Duodenal mucosa (tissue), 2 donors: ENCODE measurements around the gene MRPL1.

ENCODE experiments used
- H3K27ac ChIP-seq: one replicate; pipeline ENCODE4 v1.7.0; 2013; ENCODE audit warnings: low read depth, low read length
- H3K27me3 ChIP-seq, 2 donors: one replicate each; pipeline ENCODE4 v1.7.0; 2013; ENCODE audit warnings: low read length in 2 of 2, control low read depth in 1 of 2; ENCODE audit not compliant: insufficient read depth in 2 of 2, control insufficient read depth in 1 of 2
- H3K36me3 ChIP-seq, 2 donors: one replicate each; pipeline ENCODE4 v1.7.0; 2013; ENCODE audit warnings: low read length in 2 of 2, control low read depth in 1 of 2; ENCODE audit not compliant: insufficient read depth in 2 of 2, control insufficient read depth in 1 of 2
- H3K4me1 ChIP-seq, 2 donors: one replicate each; pipeline ENCODE4 v1.7.0; 2013; ENCODE audit warnings: low read length in 2 of 2, control low read depth in 1 of 2; ENCODE audit not compliant: insufficient read depth in 2 of 2, control insufficient read depth in 1 of 2
- H3K4me3 ChIP-seq, 2 donors: one replicate each; pipeline ENCODE4 v1.7.0; 2013; ENCODE audit warnings: low read length in 2 of 2, low read depth in 1 of 2
- H3K9ac ChIP-seq, 2 donors: one replicate each; pipeline ENCODE4 v1.7.0; 2013; ENCODE audit warnings: low read length in 2 of 2, low read depth in 1 of 2
- H3K9me3 ChIP-seq, 2 donors: one replicate each; pipeline ENCODE4 v1.7.0; 2013; ENCODE audit warnings: low read length in 2 of 2, control low read depth in 1 of 2; ENCODE audit not compliant: control insufficient read depth in 1 of 2

MRPL1 gene

DNA sequence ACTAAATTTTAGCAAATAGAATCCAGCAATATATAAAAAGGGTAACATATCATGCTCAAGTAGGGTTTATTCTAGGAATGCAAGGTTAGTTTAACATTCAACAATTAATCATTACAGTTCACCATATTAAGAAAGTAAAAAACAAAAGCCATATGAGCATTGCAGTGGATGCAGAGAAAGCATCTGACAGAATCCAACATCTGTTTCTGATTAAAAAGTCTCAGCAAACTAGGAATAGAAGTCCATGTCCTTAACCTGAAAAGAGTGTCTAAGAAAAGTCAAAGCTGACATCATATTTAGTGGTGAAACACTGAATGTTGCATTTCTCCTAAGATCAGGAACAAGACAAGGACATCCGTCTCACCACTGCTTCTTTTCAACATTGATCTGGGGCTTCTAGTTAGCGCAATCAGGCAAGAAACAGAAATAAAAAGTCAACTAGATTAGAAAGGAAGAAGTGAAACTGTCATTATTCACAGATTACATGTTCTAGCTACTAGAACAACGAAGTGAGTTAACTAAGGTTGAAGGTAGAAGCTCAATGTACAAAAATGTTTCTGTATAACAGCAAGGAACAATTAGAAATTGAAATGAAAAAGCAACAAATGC, 49.3 kb downstream of the MRPL1 start:
- Histone ChIP-seq H3K36me3 (peaks cover 13 to 15% of the 10 kb centered on the region in 2 donors), H3K27me3 (no peaks in the 10 kb centered on the region), H3K27ac (no peak overlapping the region), H3K4me1 (no peaks in the 10 kb centered on the region), H3K9ac (no peak overlapping the region), H3K9me3 (no peaks in the 10 kb centered on the region), H3K4me3 (no peak overlapping the region)

DNA sequence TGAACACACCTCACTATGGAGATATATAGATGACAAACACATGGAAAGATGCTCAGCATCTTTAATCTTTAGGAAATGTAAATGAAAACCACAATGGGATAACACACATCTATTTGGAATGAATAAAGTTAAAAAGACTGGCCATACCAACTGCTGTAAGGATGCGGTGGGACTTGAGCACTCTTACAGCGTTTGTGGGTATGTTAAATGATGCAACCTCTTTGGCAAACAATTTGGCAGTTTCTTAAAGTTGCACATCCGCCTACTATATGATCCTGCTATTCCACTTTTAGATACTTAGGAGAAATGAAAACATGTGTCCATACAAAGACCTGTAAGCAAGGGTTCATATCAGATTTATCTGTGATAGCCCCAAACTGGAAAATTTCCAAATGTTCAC, 50.7 kb downstream of the MRPL1 start:
- Histone ChIP-seq H3K9me3 (no peaks in the 10 kb centered on the region), H3K36me3 (peaks cover 13 to 15% of the 10 kb centered on the region in 2 donors), H3K27me3 (no peaks in the 10 kb centered on the region), H3K4me3 (no peak overlapping the region), H3K27ac (no peak overlapping the region), H3K4me1 (no peaks in the 10 kb centered on the region), H3K9ac (no peak overlapping the region)

DNA sequence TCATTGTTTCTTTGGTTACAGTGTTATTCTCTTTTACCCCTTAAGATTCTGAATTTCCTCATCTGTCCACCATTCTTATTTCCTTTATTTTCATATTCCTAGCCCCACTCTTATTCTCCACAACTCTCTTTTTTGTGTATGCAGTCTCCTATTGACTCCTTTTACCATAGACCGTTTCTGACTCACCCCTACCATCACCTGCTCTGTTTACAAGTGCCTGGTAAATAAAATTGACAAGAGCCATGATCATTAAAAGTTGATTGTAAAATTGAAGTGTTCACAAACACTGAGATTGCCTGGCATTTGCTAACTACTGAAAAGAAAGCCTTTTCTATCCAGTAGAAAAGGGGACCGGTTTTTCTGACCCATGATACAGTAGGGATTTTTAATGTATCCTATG, 54.4 kb downstream of the MRPL1 start:
- Histone ChIP-seq H3K36me3 (peaks cover 2 to 4% of the 10 kb centered on the region in 2 donors), H3K4me1 (no peaks in the 10 kb centered on the region), H3K4me3 (no peak overlapping the region), H3K27ac (no peak overlapping the region), H3K9ac (no peak overlapping the region), H3K27me3 (no peaks in the 10 kb centered on the region), H3K9me3 (no peaks in the 10 kb centered on the region)

DNA sequence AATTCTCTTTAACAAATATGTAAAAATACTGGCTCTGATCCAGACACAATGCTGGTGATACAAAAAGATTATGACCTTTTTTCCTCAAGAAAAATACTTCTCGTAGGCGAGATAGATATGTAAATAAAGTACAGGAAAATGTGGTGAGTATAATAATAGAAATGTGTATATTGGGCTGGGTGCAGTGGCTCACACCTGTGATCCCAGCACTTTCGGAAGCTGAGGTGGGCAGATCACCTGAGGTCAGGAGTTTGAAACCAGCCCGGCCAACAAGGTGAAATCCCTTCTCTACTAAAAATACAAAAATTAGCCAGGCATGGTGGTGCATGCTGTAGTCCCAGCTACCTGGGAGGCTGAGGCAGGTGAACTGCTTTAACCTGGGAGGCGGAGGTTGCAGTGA, 55.0 kb downstream of the MRPL1 start:
- Histone ChIP-seq H3K36me3 (peaks cover 3 to 4% of the 10 kb centered on the region in 2 donors), H3K9ac (no peak overlapping the region), H3K9me3 (no peaks in the 10 kb centered on the region), H3K4me3 (no peak overlapping the region), H3K4me1 (no peaks in the 10 kb centered on the region), H3K27me3 (no peaks in the 10 kb centered on the region), H3K27ac (no peak overlapping the region)

DNA sequence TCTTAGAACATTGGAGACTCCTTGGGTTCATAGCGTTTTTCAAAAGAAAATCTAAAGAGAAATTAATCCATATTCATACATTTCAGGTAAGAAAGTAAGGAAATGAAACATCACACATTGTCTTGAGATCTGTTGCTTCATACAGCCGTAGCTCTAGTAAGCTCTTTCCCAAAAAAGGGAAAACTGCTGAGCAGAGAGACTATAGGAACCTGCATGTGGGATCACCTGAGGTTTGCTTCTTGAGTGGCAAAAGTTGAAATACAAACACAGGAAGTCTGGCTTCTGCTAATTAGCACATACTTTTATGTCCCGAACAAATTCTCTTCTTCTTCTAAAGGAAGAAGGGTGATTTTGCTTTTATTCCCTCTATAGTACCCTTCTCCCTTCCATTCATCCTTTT, 57.7 kb downstream of the MRPL1 start:
- no peak overlapping the region for H3K4me3 ChIP-seq

DNA sequence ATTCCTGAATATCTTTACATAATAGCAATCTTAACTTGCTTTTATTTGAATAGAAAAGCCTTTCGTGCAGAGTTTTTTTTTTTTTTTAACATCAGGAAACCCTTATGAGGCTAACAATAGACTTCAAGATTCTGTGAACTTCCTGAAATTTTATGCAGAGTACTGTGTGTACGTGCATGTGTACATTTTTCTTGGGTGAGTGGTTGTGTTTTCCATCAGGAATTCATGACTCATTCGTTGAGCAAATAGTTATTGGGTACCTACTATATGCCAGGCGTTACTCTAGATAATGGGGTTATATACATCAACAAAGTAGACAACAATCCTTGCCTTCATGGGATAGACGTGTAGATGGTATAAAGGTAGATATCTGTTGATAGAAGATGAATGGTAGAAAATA, 59.1 kb downstream of the MRPL1 start:
- H3K9me3 ChIP-seq, result no peaks in the 10 kb centered on the region
- no peak overlapping the region for H3K27ac ChIP-seq
- H3K4me3 ChIP-seq, result no peak overlapping the region
- no peaks in the 10 kb centered on the region for H3K4me1 ChIP-seq
- H3K9ac ChIP-seq, result no peak overlapping the region
- H3K36me3 ChIP-seq, result peaks cover 0 to 3% of the 10 kb centered on the region in 2 donors
- no peaks in the 10 kb centered on the region for H3K27me3 ChIP-seq

More for the DNA sequence above, 57.7 kb downstream of the MRPL1 start:
- Histone ChIP-seq H3K9me3 (no peaks in the 10 kb centered on the region), H3K9ac (no peak overlapping the region), H3K27ac (no peak overlapping the region), H3K27me3 (no peaks in the 10 kb centered on the region), H3K36me3 (peaks cover 3 to 4% of the 10 kb centered on the region in 2 donors), H3K4me1 (no peaks in the 10 kb centered on the region)

DNA sequence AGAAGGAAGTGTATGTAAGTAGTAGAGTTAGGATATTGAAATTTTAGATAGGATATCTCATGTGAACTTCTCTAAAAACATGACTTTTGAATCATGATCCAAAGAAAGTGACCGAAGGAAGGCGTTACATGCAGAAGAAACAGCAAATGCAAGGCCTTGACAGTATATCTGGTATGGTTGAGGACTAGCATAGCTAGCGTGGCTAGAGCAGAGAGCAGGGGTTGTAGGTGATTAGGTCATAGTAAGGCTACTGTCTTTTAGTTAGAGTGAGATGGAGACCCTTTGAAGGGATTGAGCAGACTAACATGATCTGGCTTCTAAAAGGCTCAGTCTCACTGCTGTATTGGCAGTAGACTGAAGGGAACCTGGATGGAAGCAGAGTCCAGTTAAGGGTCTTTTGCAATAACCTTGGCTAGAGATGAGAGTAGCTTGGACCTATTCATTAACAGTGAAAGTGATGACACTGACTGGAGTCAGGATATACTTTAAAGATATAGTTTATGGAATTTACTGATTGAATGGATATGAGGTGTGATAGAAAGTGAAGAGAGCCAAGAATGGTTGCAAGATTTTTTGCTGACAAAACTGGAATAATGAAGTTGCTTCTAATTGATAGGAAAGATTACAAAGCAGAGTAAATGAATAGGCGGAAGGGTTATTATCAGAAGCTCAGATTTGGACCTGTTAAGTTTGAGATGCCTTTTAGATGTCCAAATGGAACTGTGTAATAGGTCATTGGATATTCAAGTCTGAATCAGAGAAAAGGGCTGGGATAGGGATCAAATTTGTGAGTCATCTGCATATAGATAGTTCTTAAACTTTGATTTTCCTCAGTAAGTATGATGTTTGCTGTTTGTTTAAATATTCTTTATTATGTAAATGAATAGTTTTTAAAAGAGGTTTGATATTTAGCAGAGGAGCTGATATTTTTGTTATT, 59.8 kb downstream of the MRPL1 start:
- no peaks in the 10 kb centered on the region for H3K9me3 ChIP-seq
- H3K27ac ChIP-seq, result no peak overlapping the region
- H3K4me3 ChIP-seq, result no peak overlapping the region
- H3K27me3 ChIP-seq, result no peaks in the 10 kb centered on the region
- no peak overlapping the region for H3K9ac ChIP-seq
- no peaks in the 10 kb centered on the region for H3K4me1 ChIP-seq
- H3K36me3 ChIP-seq, result peaks cover 0 to 3% of the 10 kb centered on the region in 2 donors

DNA sequence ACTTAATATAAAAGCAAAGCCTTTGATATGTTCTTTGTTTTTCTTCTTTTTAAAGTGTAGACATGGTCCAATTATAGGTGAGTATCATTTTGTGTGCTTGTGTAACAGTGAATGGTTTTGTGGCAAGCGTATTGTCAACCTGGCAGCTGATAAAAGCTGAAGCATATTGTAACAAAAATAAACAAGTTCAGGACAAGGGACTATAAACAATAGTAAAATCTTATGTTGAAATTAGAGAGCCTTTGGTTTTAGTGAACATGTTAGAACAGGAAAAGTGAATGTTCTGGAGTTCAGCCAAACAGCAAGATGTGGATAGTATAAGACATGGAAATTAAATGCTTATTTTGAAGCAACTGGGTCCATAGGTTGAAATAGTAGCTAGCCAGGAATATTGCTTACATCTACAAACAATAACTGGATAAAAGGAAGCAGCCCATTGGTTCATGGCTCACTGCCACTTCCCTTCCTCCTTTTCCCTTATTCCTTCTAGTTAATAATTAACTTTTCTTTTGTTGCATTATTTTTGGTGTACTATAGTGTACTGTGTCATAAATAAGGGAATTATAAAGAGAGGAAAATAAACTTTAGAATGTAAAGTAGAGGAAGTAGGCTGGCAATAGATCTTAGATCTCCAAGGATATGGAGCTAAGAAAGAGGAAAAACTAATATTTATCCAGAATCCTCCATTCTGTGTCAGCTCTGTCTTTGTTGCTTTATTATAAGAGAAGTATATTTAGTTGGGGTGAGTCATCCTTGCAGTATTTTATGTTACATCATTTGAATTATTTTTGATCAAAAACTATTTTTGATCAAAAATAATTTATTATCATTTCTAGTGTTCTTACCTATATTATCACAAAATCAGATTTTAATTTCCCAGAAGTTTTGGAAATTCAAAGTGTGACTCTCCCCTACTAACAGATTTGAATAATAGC, 65.6 kb downstream of the MRPL1 start:
- Histone ChIP-seq H3K36me3 (peaks cover 0 to 12% of the 10 kb centered on the region in 2 donors), H3K27ac (no peak overlapping the region), H3K27me3 (no peaks in the 10 kb centered on the region), H3K4me1 (peaks cover 0 to 9% of the 10 kb centered on the region in 2 donors), H3K9me3 (no peaks in the 10 kb centered on the region), H3K4me3 (no peak overlapping the region), H3K9ac (no peak overlapping the region)

DNA sequence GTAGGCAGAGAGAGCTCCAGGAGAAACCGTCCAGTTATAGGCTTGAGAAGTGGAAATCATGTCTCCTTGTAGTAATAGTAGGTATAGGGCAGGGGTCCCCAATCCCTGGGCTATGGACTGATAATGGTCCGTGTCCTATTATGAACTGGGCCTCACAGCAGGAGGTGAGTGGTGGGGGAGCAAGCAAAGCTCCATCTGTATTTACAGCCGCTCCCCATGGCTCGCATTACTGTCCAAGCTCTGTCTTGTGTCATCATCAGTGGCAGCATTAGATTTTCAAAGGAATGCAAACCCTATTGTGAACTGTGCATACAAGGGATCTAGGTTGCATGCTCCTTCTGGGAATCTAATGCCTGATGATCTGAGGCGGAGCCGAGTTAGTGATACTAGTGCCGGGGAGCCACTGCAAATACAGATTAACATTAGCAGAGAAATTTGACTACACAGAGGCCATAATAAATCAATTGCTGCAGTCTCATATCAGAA, 67.6 kb downstream of the MRPL1 start:
- Histone ChIP-seq H3K4me1 (peaks cover 0 to 9% of the 10 kb centered on the region in 2 donors), H3K9me3 (no peaks in the 10 kb centered on the region), H3K36me3 (peaks cover 0 to 12% of the 10 kb centered on the region in 2 donors), H3K9ac (no peak overlapping the region), H3K27me3 (no peaks in the 10 kb centered on the region), H3K27ac (no peak overlapping the region), H3K4me3 (no peak overlapping the region)
